ENCODE measurements around the gene COL18A1. TPM values are rescaled to one million over a fixed set of nuclear protein-coding genes. Genes with fewer than 3 reads are reported as not detected.
A peak's percentile ranks its signal among the peaks of the same experiment; 100 is the strongest.

COL18A1 gene
- total and polyA plus RNA-seq, 10 donors: 35.0 to 208 (median 86.4) TPM

DNA sequence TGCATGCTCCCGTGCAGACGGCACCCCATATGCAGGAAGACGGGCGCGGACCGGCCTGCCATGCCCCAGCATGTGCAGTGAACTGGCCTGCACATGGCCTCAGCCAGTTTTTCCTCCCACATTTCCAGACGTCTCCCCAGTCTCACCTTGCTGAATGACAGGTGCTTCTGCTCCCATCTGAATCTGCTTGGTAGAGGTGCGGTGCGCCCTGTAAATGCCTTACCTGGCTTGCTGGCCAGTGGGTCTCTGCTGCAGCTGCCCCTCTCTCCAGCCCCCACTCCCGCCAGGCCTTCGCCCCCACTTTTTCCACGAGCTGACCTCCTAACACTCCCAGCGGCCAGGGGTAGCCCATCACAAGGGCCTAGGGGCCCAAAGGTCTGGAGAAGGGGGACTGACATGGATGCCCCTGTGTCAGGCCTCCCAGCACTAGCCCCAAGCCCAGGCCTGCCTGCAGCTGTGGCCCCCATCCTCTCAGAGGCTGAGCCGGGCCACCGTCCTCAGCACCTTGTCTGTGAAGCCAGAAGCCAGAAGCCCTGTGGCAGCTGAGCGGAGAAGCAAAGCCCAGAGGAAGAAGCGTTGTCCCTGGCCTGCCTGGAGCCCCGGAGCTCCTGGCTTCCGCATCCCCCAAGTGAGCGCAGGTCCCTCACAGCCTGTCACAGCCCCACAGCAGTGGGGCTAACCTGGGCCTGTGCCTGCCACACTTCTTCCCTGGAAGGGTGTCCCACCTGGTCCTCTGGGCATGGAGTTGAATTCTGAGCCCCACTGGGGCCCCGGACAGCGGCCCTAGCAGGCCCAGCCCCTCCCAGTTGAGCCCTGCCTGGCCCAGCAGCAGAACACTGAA lies 140.9 kb downstream of the COL18A1 start:
- Histone ChIP-seq H3K27me3 (replicated peaks in 1 of 7) (no peaks in the 10 kb centered on the region), H3K4me3 (no peak overlapping the region), H3K4me1 (peaks cover 5 to 51% (median 34%) of the 10 kb centered on the region in 6 donors), H3K27ac (no peak overlapping the region), H3K9me3 (no peaks in the 10 kb centered on the region), H3K36me3 (no peaks in the 10 kb centered on the region)
- WGBS, 5 donors: 86 to 94% (median 93%) methylated on average over 18 to 22 of the region's 22 CpGs
- intact Hi-C loops (cut with DNase I; ENCODE audit: low total_unique reads): no loop called here
- DNase-seq: peak; percentile 69
- no peak for TF ChIP-seq POLR2A (IDR thresholded peaks at IDR 0.05)
- TF ChIP-seq POLR2AphosphoS5 (IDR thresholded peaks at IDR 0.05): no peak
- TF ChIP-seq, protein P1, sequence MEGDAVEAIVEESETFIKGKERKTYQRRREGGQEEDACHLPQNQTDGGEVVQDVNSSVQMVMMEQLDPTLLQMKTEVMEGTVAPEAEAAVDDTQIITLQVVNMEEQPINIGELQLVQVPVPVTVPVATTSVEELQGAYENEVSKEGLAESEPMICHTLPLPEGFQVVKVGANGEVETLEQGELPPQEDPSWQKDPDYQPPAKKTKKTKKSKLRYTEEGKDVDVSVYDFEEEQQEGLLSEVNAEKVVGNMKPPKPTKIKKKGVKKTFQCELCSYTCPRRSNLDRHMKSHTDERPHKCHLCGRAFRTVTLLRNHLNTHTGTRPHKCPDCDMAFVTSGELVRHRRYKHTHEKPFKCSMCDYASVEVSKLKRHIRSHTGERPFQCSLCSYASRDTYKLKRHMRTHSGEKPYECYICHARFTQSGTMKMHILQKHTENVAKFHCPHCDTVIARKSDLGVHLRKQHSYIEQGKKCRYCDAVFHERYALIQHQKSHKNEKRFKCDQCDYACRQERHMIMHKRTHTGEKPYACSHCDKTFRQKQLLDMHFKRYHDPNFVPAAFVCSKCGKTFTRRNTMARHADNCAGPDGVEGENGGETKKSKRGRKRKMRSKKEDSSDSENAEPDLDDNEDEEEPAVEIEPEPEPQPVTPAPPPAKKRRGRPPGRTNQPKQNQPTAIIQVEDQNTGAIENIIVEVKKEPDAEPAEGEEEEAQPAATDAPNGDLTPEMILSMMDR (IDR thresholded peaks at IDR 0.05 in 8 of 11, conservative IDR thresholded peaks at IDR 0.05 in 3 of 11): no peak

DNA sequence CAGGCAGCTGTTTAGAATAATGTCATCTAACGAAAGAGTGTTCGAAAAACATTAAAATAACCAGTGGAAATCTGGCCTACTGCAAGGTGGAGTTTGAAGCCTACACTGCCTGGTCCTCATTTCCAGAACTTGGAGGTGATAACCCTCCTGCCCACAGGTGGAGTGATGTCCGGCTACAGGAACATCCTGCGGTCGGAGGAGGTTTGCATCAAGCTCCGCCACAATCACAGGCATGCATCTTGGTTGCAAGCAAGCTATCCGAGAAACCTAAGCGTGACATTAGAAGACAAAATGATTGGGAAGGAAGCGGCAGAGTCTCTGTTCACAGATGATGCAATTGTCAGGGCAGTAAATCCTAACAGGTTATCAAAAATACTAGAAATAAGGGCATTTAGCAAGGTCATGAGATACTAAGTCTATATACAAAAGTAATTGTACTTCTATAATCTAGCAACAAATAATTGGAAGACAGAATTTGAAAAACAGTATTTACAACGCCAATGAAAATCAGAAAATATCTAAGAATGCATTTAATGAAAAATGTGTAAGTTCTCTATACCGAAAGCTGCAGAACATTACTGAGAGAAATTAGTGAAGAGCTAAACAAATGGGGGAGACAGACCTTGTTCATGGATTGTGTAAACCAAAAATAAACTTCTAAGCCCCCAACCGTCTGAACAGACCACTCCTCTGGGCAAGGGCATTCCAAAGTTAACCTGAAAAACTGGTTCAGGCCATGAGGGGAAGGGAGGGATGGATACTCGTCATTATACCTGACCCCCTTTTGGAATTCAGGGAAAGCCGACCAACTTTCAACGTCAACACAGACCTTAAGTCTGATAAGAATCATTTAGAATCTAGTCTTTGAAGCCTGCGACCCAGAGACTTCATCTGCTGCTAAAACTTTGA lies 141.9 kb downstream of the COL18A1 start:
- intact Hi-C loops (cut with DNase I; ENCODE audit: low total_unique reads): no loop called here
- peak; percentile 25 for DNase-seq
- WGBS, 5 donors: 80 to 85% (median 82%) methylated on average over 16 of the region's 16 CpGs
- Histone ChIP-seq H3K36me3 (no peaks in the 10 kb centered on the region), H3K27ac (no peak overlapping the region), H3K9me3 (no peaks in the 10 kb centered on the region), H3K27me3 (replicated peaks in 1 of 7) (no peaks in the 10 kb centered on the region), H3K4me3 (no peak overlapping the region), H3K4me1 (peaks cover 1 to 51% (median 34%) of the 10 kb centered on the region in 6 donors)
- TF ChIP-seq POLR2A (IDR thresholded peaks at IDR 0.05): no peak
- TF ChIP-seq POLR2AphosphoS5 (IDR thresholded peaks at IDR 0.05): no peak
- TF ChIP-seq, protein P1 (IDR thresholded peaks at IDR 0.05 in 8 of 11, conservative IDR thresholded peaks at IDR 0.05 in 3 of 11): no peak

DNA sequence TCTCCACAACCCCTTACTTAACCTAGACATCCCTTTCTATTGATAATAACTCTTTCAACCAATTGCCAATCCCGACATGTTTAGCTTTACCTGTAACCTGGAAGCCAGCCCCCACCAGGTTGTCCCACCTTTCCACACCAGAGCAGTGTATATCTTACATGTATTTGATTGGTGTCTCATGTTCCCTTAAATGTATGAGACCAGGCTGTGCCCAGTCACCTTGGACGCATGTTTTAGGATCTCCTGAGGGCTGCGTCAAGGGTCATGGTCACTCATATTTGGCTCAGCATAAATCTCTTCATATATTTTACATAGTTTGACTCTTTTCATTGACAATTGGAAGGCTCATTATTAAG lies 142.6 kb downstream of the COL18A1 start:
- intact Hi-C loops (cut with DNase I; ENCODE audit: low total_unique reads): no loop called here
- H3K9me3 ChIP-seq: no peaks in the 10 kb centered on the region
- WGBS, 5 donors: 81 to 92% (median 88%) methylated on average over 3 of the region's 3 CpGs
- peaks cover 8 to 57% (median 41%) of the 10 kb centered on the region in 6 donors for H3K4me1 ChIP-seq
- no peaks in the 10 kb centered on the region for H3K27me3 ChIP-seq (replicated peaks in 1 of 7)
- no peak for TF ChIP-seq POLR2A (IDR thresholded peaks at IDR 0.05)
- TF ChIP-seq, protein P1 (IDR thresholded peaks at IDR 0.05 in 8 of 11, conservative IDR thresholded peaks at IDR 0.05 in 3 of 11): no peak
- TF ChIP-seq POLR2AphosphoS5 (IDR thresholded peaks at IDR 0.05): no peak
- H3K27ac ChIP-seq: no peak overlapping the region
- no peak for DNase-seq
- no peaks in the 10 kb centered on the region for H3K36me3 ChIP-seq
- H3K4me3 ChIP-seq: no peak overlapping the region

All from spleen (tissue), 11 donors.